K562 (cell line): ENCODE measurements around the gene TRANK1. TPM values are rescaled to one million over a fixed set of nuclear protein-coding genes. Genes with fewer than 3 reads are reported as not detected.

ENCODE experiments used
- ATF7 ChIP-seq: fragments of 450-650 bp; IDR thresholded peaks from 2 replicates; pipeline ENCODE4 v1.7.1; 2014; ENCODE audit warnings: mild to moderate bottlenecking, moderate library complexity
- DNMT1 ChIP-seq: fragments of 450-650 bp; IDR thresholded peaks from 2 replicates; pipeline ENCODE4 v1.6.1; 2016; ENCODE audit warnings: antibody characterized with exemption, mild to moderate bottlenecking
- FOXJ3 ChIP-seq: sonication (generic); formaldehyde crosslinking; IDR thresholded peaks from 2 replicates; pipeline ENCODE4 v1.4.0; 2020; ENCODE audit warnings: mild to moderate bottlenecking, missing genetic modification reagents
- HEY1 ChIP-seq: fragments of 250-450 bp; sonication (Bioruptor Pico); IDR thresholded peaks from 2 replicates; pipeline ENCODE4 v1.5.0; 2020; ENCODE audit warnings: mild to moderate bottlenecking, moderate library complexity, borderline replicate concordance
- KLF13 ChIP-seq: fragments of 450-650 bp; IDR thresholded peaks from 2 replicates; pipeline ENCODE4 v1.6.1; 2016; ENCODE audit warnings: missing genetic modification characterization, low read depth, mild to moderate bottlenecking, missing compliant biosample characterization, moderate library complexity, borderline replicate concordance
- MCM2 ChIP-seq: fragments of 450-650 bp; IDR thresholded peaks from 2 replicates; pipeline ENCODE4 v1.6.1; 2017; ENCODE audit warnings: low read depth, mild to moderate bottlenecking
- NFATC3 ChIP-seq: fragments of 450-650 bp; IDR thresholded peaks from 2 replicates; pipeline ENCODE4 v1.6.1; 2017; ENCODE audit warnings: mild to moderate bottlenecking
- NONO ChIP-seq, 2 experiments: fragments of 200-400 bp in 1 of 2; fragments of 450-650 bp in 1 of 2; formaldehyde crosslinking in 1 of 2; IDR thresholded peaks; 2 replicates each; pipeline ENCODE4 v1.6.1; 2017; ENCODE audit warnings: low read depth in 2 of 2, mild to moderate bottlenecking in 2 of 2, moderate library complexity in 2 of 2, low read length in 1 of 2
- PRDM10 ChIP-seq: fragments of 450-650 bp; IDR thresholded peaks from 2 replicates; pipeline ENCODE4 v1.6.1; 2018; ENCODE audit not compliant: partially characterized antibody
- PURB ChIP-seq: sonication (generic); formaldehyde crosslinking; IDR thresholded peaks from 2 replicates; pipeline ENCODE4 v1.9.0; 2021; ENCODE audit warnings: low read depth, mild to moderate bottlenecking, missing genetic modification reagents
- SFPQ ChIP-seq: fragments of 200-400 bp; formaldehyde crosslinking; IDR thresholded peaks from 2 replicates; pipeline ENCODE4 v1.6.1; 2017; ENCODE audit warnings: mild to moderate bottlenecking, low read depth, low read length, moderate library complexity
- SLC30A9 ChIP-seq: fragments of 250-450 bp; sonication (Bioruptor Pico); IDR thresholded peaks from 2 replicates; pipeline ENCODE4 v1.8.0; 2022; ENCODE audit warnings: mild to moderate bottlenecking, moderate library complexity
- SMARCA5 ChIP-seq: fragments of 450-650 bp; IDR thresholded peaks from 2 replicates; pipeline ENCODE4 v1.6.1; 2016
- XRCC3 ChIP-seq: fragments of 450-650 bp; IDR thresholded peaks from 2 replicates; pipeline ENCODE4 v1.6.1; 2017; ENCODE audit warnings: mild to moderate bottlenecking, moderate library complexity
- ZBTB49 ChIP-seq: sonication (generic); formaldehyde crosslinking; IDR thresholded peaks from 2 replicates; pipeline ENCODE4 v1.8.0; 2022; ENCODE audit warnings: missing genetic modification reagents, mild to moderate bottlenecking, borderline replicate concordance
- ZEB2 ChIP-seq: fragments of 450-650 bp; IDR thresholded peaks from 2 replicates; pipeline ENCODE4 v1.6.1; 2016
- ZNF217 ChIP-seq: sonication (generic); formaldehyde crosslinking; IDR thresholded peaks from 2 replicates; pipeline ENCODE4 v1.8.0; 2022; ENCODE audit warnings: mild to moderate bottlenecking, missing genetic modification reagents
- ZNF280B ChIP-seq: fragments of 250-450 bp; sonication (Bioruptor Pico); IDR thresholded peaks from 2 replicates; pipeline ENCODE4 v1.5.1; 2021; ENCODE audit warnings: mild to moderate bottlenecking
- polyA plus RNA-seq, 8 experiments: library from polyadenylated mRNA; depleted of rRNA in 4 of 8; stranded (reverse) in 5 of 8; unstranded in 3 of 8; fragments of >200 nt; fragmentation: Nextera tagmentation in 2 of 8; fragmentation: Illumina TruSeq in 1 of 8; extraction: Ambion mirVana in 2 of 8; extraction: Trizol in 1 of 8; gene quantifications; 2 replicates each; pipeline versions ENCODE4 v1.2.1 to v1.2.3, GENCODE V29; 2011 to 2014; ENCODE audit warnings: inconsistent platforms in 1 of 8, missing spikeins in 1 of 8
- total RNA-seq, 7 experiments: library from RNA; depleted of rRNA in 6 of 7; stranded (reverse); fragments of >200 nt in 6 of 7; fragmentation: Illumina TruSeq in 2 of 7; extraction: Trizol in 2 of 7; gene quantifications; 2 replicates each; pipeline versions ENCODE4 v1.2.1 to v1.2.3, GENCODE V29; 2011 to 2021; ENCODE audit warnings: low replicate concordance in 1 of 7

The TRANK1 gene
- total and polyA plus RNA-seq, 9 of the 15 experiments (the other 6 are each of a cell fraction or from before 2014, with no cell fraction given) = 0.41 to 5.3 (median 2.1) TPM

- TF ChIP-seq SFPQ = no peak
- TF ChIP-seq HEY1 (CRISPR knock-in tag) = no peak
- no peak for TF ChIP-seq MCM2
- TF ChIP-seq FOXJ3 (CRISPR knock-in tag) = no peak
- TF ChIP-seq DNMT1 = no peak
- TF ChIP-seq ZBTB49 = no peak
- no peak for TF ChIP-seq PURB (CRISPR knock-in tag)
- TF ChIP-seq XRCC3 = no peak
- 0 out of 4 replicates have a peak, but pooled peaks of 1 of the 2 experiments have one; percentile 19 for TF ChIP-seq NONO (IDR thresholded peaks at IDR 0.05; ENCODE audit: low read depth in 2 of 2, low read length in 1 of 2)
- TF ChIP-seq ZNF217 (CRISPR knock-in tag) = no peak
- no peak for TF ChIP-seq NFATC3
- TF ChIP-seq ATF7 = peak; percentile 98
- no peak for TF ChIP-seq SMARCA5
- TF ChIP-seq PRDM10 = no peak
- no peak for TF ChIP-seq SLC30A9 (CRISPR knock-in tag)
- TF ChIP-seq KLF13 (tag) = peak; percentile 85
- TF ChIP-seq ZEB2 = no peak
- no peak for TF ChIP-seq ZNF280B
These were observed 48.8 kb upstream of the TRANK1 start, which contains the start of gene MLH1 (continued) for GRCh38 chr3:36993326-36994283.
